Measurements from ENCODE around the gene DGKH.
"Not testable (repeated sequence)": the region's sequence is repeated elsewhere in the genome, so short reads cannot be mapped to it uniquely, and the experiment has no call there.

Gene DGKH

DNA sequence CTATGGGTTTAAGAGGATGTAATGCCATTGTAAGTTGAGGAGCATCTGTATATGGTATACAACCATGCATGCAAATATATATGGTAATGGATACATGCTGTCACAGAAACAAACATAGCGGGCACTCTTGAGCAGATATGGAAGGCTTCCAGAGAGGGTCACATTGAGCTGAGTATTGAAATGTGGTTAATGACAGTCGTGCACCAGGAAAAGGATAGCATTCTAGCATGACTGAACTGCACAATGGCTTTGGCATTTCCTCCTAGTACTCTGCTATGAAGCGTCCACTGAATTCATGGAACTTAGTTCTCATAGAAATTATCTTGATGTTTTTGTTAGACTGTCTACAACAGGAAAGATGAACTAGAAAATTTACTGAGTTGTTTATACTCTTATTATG, 25.2 kb downstream of the DGKH start:
- no peak for DNase-seq

- DNase-seq: no peak
These were observed 27.1 kb downstream of the DGKH start for GRCh38 chr13:42075517-42075916.

DNA sequence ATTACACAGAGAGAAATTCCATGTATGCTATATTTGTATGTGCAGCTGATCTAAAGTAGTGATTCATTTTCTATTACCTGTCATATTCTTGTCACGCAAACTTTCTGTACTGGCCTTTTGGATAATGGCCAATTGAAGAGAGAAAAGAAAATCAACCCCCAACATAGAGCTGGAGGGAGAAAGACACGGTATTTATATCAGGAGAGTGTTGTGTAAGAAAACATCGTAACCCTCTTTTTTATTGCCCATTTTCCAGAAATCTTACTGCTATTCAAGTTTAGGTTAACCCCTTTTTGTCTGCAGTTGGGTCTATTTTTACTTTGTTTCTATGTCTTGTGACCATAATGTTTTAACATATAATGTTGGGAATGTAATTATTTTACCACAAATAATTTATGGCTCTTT, 27.9 kb downstream of the DGKH start:
- no peak for DNase-seq

- DNase-seq: no peak
These were observed 29.8 kb downstream of the DGKH start for GRCh38 chr13:42078128-42078808.

GRCh38 chr13:42083138-42083770, 34.8 kb downstream of the DGKH start:
- no peak for DNase-seq

DNA sequence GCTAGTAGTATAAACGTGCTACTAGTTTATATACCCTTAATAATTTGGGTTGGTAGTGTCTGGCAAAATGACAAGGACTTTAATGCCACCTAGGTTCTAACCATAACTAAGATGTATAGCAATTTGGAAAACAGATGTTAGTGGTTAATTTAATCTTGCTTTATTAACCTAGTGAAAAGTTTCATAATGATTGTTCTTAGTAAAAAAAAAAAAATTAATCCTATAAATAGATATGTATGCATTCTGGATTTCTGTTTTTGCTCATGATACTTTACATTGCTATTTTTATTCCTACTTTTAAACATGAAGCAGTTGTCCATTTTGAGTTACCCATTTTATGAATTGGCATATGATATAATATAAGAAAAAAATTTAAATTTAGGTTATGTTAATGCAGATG, 36.3 kb downstream of the DGKH start:
- DNase-seq: no peak

GRCh38 chr13:42086582-42086981, 38.1 kb downstream of the DGKH start:
- DNase-seq: no peak

DNA sequence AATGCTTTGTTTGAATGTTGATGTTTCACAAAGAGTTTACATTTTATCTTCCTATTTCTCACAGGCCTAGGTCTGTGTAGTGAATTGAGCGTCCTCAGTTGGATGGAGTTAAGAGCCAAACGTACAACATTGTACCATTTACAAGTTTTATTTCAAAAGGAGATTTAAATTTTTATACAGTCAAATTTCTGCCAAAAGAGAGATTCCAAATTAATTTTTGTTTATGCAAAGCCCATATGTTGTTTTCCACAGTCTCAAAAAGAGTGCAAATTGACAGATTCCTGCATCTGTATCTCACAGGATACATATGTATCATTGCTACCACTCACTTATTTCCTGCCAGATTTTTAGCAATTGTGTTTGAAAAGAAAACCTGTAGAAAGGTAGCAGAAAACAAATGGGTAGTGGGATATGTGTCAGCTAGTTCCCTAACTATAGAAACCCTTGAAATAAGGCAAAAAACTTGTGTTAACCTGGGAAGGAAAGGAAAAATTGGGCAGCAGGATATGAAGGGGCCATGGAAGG, 46.1 kb downstream of the DGKH start:
- DNase-seq: no peak

- DNase-seq: not testable (repeated sequence)
These were observed 47.8 kb downstream of the DGKH start for GRCh38 chr13:42096222-42096621.

- no peak for DNase-seq
These were observed 51.7 kb downstream of the DGKH start for GRCh38 chr13:42099962-42100675.

DNA sequence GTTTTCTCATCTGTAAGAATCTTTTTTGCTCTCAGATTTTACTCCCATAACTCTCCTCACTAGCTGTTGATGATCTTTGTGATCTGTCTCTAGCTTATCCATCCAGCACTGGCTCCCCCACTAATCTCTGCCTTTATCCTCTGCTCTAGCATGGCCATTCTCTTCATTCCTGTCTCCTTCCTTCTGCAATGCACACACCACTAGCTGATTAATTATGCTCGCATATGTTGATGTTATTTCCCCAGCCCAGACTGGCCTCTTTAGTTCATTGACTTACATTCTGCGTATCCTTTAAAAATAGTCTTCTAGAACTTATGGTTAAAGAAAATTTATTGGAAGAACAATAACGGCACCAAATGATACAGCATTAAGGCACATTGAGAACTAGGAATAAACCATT, 52.5 kb downstream of the DGKH start:
- no peak for DNase-seq

DNA sequence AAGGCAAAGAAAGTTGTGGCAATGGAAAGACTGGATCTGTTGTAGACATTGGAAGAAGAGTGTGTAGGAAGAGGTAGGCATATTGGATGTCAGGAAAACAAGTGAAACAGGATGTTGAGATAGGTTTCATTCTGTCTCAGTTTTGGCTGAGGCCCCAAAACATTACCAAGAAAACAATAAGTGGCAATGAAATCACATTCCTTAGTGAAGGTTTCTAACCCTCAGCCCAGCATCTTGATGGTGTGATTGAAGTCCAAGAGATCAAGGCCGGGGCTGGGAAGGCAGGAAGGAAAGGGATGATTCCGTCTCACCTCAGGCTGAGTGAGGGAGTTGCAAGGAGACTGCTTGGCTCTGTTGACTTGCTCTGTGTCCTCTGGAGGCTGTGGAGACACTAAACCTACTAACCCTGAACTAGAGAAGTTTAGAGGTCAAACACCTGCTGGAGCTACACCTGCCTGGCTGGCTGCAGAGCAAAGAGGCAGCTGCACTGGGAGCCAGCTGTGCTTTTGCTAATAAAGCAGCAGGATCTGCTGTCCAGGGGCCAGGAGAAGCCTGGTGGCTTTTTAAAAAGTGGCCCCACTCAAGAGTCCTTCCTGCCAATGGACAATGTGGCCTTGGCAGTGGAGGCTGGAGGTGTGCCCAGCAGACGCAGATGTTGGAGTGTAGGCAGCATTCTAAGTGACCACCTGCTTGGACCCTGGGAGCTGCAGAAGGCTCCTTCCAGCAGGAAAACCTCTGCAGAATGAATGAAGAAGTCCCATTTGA, 53.6 kb downstream of the DGKH start:
- no peak for DNase-seq

DNA sequence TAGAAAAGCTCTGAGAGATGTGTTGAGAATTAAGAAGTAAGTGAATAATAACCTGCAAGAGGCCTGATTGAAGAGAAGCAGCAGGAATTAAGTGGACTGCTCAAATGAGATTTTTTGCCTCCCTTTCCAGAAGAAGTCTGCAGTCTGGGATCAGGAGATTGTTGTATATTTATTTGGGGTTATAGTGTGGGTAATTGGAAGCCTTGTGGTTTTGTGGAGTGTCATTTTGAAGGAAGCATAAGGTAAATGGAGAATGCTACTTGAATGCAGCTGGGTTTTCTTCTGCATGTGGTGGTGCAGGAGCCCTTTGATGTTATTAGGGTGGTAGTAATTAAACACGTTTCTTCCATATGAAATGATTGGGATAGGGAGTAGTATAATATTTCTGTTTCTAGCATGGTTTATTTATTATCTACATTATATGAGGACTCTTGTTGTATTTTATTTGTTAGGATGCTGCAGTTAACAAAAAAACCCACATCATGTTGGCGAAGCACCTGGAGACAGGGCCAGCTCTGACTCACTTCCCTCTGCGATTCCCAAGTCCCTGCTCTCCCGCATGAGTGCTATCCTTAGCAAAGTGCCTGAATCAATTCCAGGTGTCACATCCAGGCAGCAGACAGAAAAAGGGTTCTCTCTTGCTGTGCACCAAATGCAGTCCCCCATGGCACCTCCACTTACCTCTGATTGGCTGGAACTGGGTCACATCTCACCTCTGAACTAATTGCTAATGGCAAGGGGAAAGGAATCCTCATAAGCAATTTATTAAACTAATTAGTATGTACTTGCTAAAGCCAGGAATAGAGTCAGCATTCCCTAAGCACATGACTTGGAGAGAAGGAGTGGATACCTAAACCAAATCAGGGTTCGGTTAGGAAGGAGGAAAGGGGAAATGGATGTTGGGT, 54.8 kb downstream of the DGKH start:
- DNase-seq: no peak

DNA sequence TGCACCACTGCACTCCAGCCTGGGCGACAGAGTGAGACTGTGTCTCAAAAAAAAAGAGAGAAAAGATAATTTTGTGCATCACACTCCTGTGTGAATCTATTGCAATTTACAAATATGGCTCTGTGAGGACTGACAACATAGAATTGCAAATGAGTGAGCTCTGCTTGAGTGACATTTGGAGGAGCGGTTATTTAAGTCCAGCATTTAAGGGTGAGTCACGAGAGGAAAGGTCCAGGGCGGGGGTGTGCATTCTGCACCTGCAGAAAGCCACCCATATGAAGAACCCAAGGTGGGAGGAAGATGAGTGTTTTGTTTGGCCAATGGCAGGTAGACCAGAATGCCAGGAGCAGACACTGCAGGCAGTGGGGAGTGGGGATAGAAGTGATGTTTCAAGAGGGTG, 58.5 kb downstream of the DGKH start:
- DNase-seq: no peak

- DNase-seq: no peak
These were observed 59.0 kb downstream of the DGKH start for GRCh38 chr13:42107421-42107820.

DNA sequence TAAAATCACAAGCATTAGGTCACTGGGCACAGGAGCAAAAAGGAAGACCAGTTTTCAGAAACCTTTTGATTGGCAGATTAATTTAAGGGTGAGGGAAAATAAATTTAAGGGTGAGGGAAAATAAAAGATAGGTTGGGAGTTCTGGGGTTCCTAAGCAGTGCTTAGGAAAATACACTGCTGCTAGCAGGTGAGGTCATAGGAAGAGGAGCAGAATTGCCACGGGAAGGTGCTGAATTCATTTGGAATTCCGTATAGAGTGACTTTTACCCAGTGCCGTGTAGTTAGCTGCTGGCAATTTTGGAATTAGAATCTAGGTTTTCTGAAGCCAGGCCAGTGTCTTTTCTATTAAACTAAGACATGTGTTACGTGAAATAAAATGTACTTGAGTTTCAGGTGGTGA, 59.8 kb downstream of the DGKH start:
- no peak for DNase-seq

GRCh38 chr13:42109957-42110356, 61.5 kb downstream of the DGKH start:
- DNase-seq: no peak

- peak; percentile 67 for DNase-seq
These were observed 62.1 kb downstream of the DGKH start for GRCh38 chr13:42110410-42111155.

GRCh38 chr13:42112864-42113263, 64.4 kb downstream of the DGKH start:
- DNase-seq: no peak

GRCh38 chr13:42113478-42113877, 65.0 kb downstream of the DGKH start:
- no peak for DNase-seq

DNA sequence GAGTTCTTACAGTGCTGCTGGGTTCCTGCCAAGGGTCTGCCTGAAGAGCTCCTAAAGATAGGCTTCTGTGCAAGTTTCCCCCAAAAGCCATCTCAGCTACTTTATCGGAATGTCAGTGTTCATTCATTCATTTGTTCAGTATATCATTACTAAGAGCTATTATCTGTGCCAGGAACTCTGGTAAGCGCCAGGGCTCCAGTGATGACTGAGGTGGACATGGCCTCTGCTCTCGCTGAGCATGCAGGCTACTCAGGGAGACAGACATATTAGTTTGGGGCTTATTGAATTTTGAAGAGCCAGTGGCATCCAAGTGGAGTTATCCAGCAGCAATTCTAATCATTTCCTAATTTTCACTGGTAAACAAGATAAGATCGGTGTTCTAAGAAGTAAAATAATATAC, 65.8 kb downstream of the DGKH start:
- no peak for DNase-seq

Data from MV-4-11 (cell line).